Fibroblast of mammary gland (primary cell): ENCODE data around the gene HEATR5B.

Experiments
- DNase-seq: peaks from one replicate; pipeline ENCODE4 v3.0.0-alpha.2; 2010; ENCODE audit warnings: low read depth
- H3K4me3 ChIP-seq: 2 replicates; pipeline ENCODE4 v1.5.1; 2011; ENCODE audit warnings: low read depth, mild to moderate bottlenecking, low read length, moderate library complexity; ENCODE audit not compliant: control insufficient read depth
- TF ChIP-seq, protein P1 (sequence below): conservative IDR thresholded peaks from 2 replicates; pipeline ENCODE4 v1.5.1; 2011; ENCODE audit warnings: low read depth, low read length, inconsistent platforms; ENCODE audit not compliant: control insufficient read depth, insufficient read depth

Gene HEATR5B

DNA sequence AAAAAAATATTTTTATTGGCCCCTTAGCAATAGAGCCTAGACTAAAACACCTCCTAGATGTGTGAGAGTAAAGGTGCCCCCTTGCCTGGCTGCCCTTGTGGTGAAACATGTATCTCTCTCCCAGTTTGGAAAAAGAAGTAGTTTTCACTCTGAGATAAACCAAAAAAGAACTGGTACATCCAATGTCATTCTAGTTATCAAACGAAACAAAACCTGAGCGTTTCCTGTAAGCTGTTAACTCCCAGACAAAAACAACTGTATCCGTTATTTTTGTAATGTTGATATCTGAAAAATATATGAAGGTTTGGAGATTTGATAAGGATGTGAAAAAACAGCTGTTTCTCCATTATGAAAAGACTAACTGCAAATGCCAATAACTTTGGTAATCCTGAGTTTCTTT lies 24.3 kb downstream of the HEATR5B start:
- H3K4me3 ChIP-seq: no peak overlapping the region
- TF ChIP-seq, protein P1, sequence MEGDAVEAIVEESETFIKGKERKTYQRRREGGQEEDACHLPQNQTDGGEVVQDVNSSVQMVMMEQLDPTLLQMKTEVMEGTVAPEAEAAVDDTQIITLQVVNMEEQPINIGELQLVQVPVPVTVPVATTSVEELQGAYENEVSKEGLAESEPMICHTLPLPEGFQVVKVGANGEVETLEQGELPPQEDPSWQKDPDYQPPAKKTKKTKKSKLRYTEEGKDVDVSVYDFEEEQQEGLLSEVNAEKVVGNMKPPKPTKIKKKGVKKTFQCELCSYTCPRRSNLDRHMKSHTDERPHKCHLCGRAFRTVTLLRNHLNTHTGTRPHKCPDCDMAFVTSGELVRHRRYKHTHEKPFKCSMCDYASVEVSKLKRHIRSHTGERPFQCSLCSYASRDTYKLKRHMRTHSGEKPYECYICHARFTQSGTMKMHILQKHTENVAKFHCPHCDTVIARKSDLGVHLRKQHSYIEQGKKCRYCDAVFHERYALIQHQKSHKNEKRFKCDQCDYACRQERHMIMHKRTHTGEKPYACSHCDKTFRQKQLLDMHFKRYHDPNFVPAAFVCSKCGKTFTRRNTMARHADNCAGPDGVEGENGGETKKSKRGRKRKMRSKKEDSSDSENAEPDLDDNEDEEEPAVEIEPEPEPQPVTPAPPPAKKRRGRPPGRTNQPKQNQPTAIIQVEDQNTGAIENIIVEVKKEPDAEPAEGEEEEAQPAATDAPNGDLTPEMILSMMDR: no peak
- DNase-seq: no peak

DNA sequence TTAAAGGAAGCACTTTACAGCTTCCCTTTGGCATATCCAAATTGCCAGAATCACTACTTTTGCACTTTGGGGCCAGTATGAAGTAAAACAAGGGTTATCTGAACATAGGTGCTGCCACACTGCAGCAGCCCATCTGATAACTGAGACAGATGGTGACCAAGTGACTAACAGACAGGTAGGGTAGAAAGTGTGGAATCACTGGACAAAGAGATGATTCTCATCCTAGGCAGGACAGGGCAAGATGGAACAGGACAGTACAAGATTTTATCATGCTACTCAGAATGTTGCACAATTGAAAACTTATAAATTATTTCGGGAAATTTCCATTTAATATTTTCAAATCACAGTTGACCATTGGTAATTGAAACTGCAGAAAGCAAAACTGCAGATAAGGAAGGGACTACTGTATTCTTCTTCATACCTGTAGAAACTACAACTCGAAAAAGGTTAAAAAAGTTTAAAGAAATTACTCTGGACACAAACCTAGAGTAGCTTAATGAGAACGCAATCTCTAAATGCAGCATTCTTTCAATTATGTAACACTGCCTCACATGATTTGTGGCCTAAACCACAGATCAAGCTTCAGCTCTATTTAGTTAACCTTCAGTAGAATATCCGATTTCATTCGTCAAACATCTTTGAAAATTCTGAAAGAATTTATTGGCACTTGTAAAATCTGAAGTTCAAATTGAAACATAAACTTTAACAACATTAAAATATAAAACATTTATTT lies 31.4 kb downstream of the HEATR5B start:
- TF ChIP-seq, protein P1: no peak
- H3K4me3 ChIP-seq: no peak overlapping the region
- DNase-seq: no peak

DNA sequence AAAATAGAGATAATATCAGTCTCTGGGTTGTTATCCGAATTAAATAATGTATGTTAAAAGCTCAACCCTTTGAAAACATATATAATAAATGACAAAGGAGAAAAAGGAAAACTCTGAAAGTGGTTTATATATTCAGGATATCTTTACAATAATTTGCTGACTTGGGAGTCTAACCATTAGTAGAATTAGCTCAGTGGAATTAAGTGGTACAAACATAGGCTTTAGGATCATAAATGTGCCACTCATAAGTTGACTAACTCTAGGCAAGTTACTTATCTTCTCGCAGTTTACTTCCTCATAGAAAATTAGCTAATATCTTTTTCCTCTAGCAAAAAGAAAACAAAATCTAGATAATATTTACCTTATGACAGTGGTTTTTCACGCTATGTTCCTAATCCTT lies 44.6 kb downstream of the HEATR5B start:
- TF ChIP-seq, protein P1: no peak
- no peak for DNase-seq
- H3K4me3 ChIP-seq: no peak overlapping the region

DNA sequence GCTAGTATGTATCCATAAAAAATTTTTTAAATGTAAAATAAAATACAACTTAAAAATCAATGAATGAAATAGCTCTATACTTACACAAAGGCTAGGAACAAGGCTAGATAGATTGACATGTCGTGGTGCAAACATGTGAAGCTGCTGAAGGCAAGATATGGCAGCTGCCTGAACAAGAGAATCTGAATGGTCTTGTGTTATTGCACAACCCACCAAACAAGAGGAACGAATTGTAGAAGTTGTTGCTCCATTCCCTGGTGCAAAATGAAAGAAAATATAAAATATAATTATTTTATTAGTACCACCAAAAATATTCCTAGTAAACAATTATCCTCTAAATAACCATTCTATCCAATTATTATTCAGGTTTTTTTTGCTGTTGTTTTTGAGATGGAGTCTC lies 46.4 kb downstream of the HEATR5B start:
- no peak for DNase-seq
- no peak overlapping the region for H3K4me3 ChIP-seq
- TF ChIP-seq, protein P1: no peak

DNA sequence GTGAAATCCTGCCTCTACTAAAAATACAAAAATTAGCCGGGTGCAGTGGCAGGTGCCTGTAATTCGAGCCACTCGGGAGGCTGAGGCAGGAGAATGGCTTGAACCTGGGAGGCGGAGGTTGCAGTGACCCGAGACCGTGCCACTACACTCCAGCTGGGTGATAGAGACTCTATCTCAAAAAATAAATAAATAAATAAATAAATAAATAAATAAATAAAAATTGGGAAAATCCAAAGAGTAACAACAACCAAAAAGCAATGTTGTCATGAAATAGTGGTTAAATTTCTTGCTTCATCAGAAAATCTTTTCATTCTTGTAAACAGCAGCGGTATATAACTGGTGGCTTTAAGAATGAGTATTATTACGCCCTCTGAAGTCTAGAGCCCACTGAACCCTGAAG lies 54.4 kb downstream of the HEATR5B start:
- TF ChIP-seq, protein P1: no peak
- no peak overlapping the region for H3K4me3 ChIP-seq

DNA sequence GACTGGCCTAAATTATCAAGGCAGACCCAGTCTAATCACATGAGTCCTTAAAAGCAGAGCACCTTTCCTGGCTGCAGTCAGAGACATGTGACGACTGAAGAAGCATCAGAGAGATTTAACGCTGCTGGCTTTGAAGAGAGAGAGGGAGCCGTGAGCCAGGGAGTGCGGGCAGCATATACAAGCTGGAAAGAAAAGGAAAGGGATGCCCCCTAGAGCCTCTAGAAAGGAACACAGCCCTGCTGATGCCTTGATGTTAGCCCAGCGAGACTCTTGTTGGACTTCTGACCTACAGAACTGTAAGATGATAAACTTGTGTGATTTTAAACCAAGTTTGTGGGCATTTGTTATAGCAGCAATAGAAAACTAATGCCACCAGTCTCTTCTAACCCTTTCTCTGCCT lies 58.1 kb downstream of the HEATR5B start:
- TF ChIP-seq, protein P1: peak; percentile 24
- H3K4me3 ChIP-seq: no peak overlapping the region
- DNase-seq: peak; percentile 17

More for the DNA sequence above, 54.4 kb downstream of the HEATR5B start:
- no peak for DNase-seq
